Right lung (tissue), 5 donors: ENCODE measurements around the gene PAPPA2. TPM values are rescaled to one million over a fixed set of nuclear protein-coding genes. Genes with fewer than 3 reads are reported as not detected.

Experiments
- DNase-seq, 2 donors: peaks; one replicate each; pipeline ENCODE4 v3.0.0-alpha.2; 2013
- polyA plus RNA-seq, 5 donors: library from polyadenylated mRNA; unstranded; fragments of 120-200 nt; gene quantifications; one replicate each; pipeline versions ENCODE4 v1.2.1 to v1.2.3, GENCODE V29; 2013; ENCODE audit warnings: inconsistent platforms in 1 of 5, low replicate concordance in 1 of 5; ENCODE audit not compliant: insufficient read length in 5 of 5, insufficient read depth in 1 of 5

The PAPPA2 gene
- polyA plus RNA-seq, 5 donors: 0.05 to 0.61 (median 0.20) TPM

DNA sequence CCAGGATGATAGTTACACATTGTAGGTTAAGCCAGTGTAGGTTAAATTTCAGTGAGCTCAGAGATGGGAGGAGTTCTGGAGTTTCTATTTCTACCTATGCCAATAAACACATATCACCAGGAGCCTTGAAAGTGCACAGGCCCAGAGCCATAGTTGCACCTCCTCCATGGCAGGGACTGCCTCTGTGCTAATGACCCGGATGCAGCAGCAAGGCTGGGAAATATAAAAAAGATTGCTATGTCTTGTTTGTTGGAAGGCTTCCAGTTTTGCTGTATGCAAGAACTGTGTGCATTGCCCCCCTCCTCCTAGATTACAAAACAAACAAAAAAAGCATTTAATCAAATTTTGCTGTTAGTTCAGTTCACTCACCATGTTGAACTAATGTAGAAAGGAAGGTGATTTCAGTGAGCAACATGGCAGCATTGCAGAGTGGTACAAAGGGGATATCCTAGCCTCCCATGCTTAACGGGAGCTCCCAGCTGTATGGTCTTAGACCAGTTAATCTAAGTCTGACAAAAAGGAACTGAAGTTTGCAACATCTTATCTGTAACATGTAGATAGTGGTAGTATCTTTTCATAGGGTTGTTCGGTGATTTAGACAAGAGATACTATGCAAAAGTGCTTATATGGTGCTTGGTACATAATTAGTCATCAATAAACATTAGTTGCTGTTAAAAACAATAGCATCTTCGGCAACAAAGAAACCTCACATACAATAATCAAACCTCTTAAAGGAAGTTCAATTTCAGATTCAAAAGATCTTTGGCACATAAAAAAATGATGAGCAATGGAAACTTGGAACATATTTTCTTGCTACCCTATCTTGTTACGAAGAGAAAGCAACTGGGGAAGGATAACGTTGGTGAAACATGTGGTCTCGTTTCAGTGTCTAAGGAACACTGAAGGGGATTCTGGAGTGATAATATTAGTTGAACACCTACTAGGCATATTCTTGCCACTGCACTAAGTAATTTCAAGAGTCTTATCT lies 392.1 kb downstream of the PAPPA2 start:
- DNase-seq: peak; percentile 27 to 35

GRCh38 chr1:176857632-176858031 lies 394.7 kb downstream of the PAPPA2 start:
- DNase-seq: no peak

GRCh38 chr1:176858433-176858916 lies 395.5 kb downstream of the PAPPA2 start:
- no peak for DNase-seq

DNA sequence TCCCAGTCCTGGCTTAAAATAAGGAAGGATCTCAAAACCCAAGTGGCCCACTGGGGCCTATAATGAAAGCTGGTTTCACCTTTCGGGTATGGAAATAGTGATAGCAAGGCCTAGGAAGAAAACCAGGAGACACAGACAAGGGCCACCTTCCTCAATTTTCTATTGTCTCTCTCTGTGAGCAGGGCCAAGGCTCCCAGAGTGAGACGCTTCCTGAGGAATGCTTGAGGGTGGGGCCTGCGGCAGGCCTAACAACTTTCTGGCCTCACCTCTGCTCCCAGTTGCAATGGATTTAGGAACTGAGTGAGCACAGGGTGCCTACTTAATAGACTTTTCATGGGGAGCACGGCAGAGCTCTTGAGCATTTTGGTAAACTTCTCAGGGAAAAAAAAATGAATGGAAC lies 400.6 kb downstream of the PAPPA2 start:
- no peak for DNase-seq

DNA sequence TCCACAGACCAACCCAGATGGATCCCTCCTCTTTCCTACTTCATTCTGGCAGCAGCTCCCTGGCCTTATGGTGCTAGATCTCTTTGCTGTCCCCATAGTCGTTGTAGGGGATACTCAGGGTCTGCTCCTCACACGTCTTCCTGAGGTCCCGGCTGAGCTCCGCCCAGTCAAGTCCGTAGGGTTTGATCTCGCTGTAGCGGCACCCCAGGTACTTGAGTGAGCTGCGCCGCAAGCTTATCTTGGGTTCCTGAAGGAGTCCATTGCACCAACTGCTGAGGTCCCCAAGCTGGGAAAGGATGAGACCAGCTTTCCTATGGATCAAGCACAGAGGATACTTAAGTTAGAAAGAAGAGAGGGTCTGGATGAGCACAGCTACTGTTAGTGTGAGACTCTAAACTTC lies 401.2 kb downstream of the PAPPA2 start:
- no peak for DNase-seq

DNA sequence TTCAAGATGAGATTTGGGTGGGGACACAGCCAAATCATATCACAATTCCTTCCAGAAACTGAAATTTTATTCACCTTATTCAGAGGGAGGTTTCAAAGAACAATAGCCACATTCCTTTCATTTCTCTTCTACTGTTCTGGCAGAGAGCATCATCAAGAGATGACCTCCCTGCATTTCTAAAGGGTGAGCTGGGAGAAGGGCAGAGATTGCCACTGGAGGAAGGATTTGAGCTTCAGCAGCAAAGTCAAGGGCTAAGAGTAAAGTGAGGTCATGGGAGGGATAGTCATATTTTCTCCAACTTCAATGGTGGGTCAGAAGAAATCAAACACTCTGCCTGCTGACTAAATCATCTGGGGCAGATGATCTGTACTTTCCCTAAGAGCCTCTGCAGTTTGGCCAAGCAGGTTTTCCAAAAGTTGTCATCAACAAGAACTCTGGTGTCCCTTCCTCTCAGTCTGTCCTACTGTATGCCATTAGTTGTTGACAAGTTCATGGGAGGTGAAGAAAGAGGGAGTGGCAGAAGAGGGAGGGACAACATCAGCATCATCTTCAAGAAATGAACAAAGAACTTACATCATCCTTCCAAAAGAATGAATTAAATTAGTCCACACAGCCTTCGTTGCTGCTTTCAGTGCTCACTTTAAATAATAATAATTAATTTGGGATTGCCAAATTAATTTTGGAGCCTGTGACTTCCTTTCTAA lies 403.2 kb downstream of the PAPPA2 start:
- no peak for DNase-seq

DNA sequence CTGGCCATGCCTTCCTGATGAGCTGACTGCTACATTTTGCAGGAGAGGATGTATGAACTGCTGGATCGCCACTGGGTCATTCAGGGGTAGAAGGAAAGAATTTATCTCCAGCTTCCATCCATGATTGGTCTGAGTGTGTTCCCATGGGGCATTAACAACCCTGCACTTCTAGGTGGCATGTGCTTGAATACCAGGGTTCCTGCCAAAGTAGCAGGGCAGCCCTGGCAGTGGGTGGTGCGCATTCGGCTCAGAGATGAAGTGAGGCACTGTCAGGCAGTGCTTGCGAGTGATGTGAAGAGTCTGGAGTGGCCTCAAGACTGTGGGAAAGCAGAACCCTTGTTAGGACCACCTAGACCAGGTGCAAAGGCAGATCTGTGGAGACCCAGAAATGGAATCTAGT lies 406.6 kb downstream of the PAPPA2 start:
- no peak for DNase-seq

GRCh38 chr1:176876966-176877515 lies 414.1 kb downstream of the PAPPA2 start:
- DNase-seq: no peak

GRCh38 chr1:176877557-176877956 lies 414.6 kb downstream of the PAPPA2 start:
- no peak for DNase-seq

- DNase-seq: no peak
Measured at GRCh38 chr1:176878750-176879536, 416.0 kb downstream of the PAPPA2 start.

- DNase-seq: no peak
Measured at GRCh38 chr1:176879784-176880620, 417.0 kb downstream of the PAPPA2 start.

DNA sequence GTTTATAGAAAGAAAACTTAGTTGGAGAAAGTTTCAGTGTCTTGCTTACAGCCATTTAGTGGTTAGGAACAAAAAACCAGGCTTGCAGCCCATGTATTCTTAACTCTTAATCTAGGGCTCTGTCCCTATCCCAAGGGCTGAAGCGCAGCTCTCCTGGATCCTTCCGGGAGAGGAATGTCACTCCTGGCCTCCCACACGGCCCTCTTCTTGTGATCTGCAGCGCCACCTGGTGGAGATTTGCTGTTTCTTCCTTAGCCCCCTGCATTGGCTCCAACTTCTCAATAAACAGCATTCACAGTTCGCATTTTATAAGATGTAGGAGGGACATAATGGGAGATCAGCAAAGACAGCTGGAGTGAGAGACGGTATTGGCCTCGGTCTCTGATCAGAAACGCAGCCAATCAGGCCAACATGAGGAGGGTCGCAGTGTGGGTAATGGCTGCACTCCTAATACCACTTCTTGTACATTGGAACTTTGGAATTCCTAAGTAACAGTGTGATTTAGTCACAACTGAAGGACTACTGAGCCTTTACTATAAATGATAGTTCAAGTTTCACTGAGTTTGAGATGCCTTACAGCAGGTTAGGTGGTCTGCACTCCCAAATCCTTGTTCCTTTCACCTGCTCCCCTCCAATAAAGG lies 418.1 kb downstream of the PAPPA2 start:
- DNase-seq: peak; percentile 39 to 64

GRCh38 chr1:176884286-176884685 lies 421.3 kb downstream of the PAPPA2 start:
- DNase-seq: no peak

DNA sequence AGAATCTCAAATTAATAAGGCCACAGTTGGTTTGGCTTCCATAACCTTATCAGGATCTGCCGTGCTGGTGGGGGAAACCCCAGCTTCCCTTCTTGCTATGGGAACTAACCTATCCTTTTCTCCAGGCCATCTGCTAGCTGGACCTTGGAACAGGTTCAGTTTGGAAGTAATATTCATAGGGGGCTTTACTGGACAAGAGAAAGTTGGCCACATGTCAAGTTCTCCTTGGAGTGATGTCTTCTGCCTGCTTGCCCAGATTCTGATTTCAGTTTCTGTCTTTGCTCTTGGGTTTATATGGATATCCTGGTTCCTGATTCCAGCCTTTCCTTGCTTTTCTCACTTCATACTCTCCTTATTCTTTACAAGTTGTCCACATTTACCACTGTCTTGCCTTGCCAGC lies 421.9 kb downstream of the PAPPA2 start:
- DNase-seq: no peak

- DNase-seq: no peak
Measured at GRCh38 chr1:176885341-176885740, 422.4 kb downstream of the PAPPA2 start.

GRCh38 chr1:176885751-176886150 lies 422.8 kb downstream of the PAPPA2 start:
- no peak for DNase-seq

- no peak for DNase-seq
Measured at GRCh38 chr1:176888471-176889032, 425.6 kb downstream of the PAPPA2 start.

- no peak for DNase-seq
Measured at GRCh38 chr1:176893625-176894352, 430.8 kb downstream of the PAPPA2 start.

DNA sequence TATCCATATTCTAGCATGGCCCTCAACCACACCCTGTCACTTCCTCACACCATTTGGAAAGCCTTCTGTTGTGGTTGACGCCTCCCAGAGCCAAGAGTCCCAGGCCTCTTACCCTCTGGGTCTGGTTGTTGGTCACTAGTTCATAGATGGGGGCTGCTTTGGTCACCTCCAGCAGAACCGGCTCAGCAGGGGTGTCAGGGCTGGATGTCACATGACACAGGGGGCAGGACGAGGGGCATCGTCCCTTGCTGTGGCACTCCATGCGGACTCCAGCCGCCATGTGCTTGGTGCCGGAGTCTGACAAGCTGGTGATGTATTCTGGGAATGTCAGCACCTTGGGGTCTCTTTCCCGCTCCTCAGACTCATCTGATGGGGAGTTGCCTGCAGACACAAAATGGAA lies 431.5 kb downstream of the PAPPA2 start:
- DNase-seq: no peak
